ENCODE measurements around the gene NFYA. TPM values are rescaled to one million over a fixed set of nuclear protein-coding genes. Genes with fewer than 3 reads are reported as not detected.

Gene NFYA
- total and polyA plus RNA-seq, 2 of the 13 experiments (the other 11 are each of a cell fraction or from before 2014, with no cell fraction given), result 16.0 to 22.9 TPM

DNA sequence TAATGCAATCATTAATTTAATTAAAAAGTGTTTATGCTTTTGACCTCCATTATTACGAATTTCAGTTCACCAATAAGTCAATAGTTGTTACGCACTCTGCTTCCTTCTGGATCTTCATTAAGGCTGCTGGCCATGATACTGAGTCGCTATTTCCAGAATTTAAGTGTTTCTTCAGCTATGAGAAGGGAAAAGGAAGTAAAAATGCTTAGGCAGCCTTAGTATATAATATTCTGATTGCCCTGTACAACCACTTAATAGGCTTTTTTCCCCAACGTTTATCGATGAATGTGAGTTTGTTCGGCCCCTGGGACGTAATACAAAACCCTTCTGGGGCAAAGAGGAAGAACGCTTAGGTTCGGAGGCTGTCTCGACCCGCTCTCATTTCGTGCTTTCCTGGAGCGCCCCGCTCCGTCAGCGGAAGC lies 1.3 kb upstream of the NFYA start (continued):
- TF ChIP-seq ARID5B (CRISPR knock-in tag; IDR thresholded peaks at IDR 0.05), result no peak; the same call in 1 of the 2 replicates
- TF ChIP-seq ZNF570 (CRISPR knock-in tag; IDR thresholded peaks at IDR 0.05; ENCODE audit: borderline replicate concordance), result 0 out of 2 replicates have a peak, but pooled peaks have one; percentile 29
- no peak for TF ChIP-seq ZNF747 (CRISPR knock-in tag; IDR thresholded peaks at IDR 0.05; ENCODE audit: borderline replicate concordance)
- no peak for TF ChIP-seq ZNF552 (CRISPR knock-in tag; IDR thresholded peaks at IDR 0.05; ENCODE audit: borderline replicate concordance)
- TF ChIP-seq ZNF468 (CRISPR knock-in tag; IDR thresholded peaks at IDR 0.05), result 0 out of 2 replicates have a peak, but pooled peaks have one; percentile 28
- no peak; the same call in 1 of the 2 replicates for TF ChIP-seq ZMYM3 (CRISPR knock-in tag; IDR thresholded peaks at IDR 0.05)
- no peak for TF ChIP-seq ZNF460 (CRISPR knock-in tag; IDR thresholded peaks at IDR 0.05; ENCODE audit: borderline replicate concordance)
- TF ChIP-seq MYNN (CRISPR knock-in tag; IDR thresholded peaks at IDR 0.05; ENCODE audit: low read depth), result no peak
- 0 out of 2 replicates have a peak, but pooled peaks have one; percentile 37 for TF ChIP-seq ZNF790 (CRISPR knock-in tag; IDR thresholded peaks at IDR 0.05; ENCODE audit: borderline replicate concordance)
- no peak for TF ChIP-seq HNRNPH1 (optimal IDR thresholded peaks at IDR 0.05; ENCODE audit: low read depth, low read length)
- TF ChIP-seq RORA (CRISPR knock-in tag; IDR thresholded peaks at IDR 0.05), result no peak
- TF ChIP-seq ZNF776 (CRISPR knock-in tag; IDR thresholded peaks at IDR 0.05), result no peak
- TF ChIP-seq, protein P1, sequence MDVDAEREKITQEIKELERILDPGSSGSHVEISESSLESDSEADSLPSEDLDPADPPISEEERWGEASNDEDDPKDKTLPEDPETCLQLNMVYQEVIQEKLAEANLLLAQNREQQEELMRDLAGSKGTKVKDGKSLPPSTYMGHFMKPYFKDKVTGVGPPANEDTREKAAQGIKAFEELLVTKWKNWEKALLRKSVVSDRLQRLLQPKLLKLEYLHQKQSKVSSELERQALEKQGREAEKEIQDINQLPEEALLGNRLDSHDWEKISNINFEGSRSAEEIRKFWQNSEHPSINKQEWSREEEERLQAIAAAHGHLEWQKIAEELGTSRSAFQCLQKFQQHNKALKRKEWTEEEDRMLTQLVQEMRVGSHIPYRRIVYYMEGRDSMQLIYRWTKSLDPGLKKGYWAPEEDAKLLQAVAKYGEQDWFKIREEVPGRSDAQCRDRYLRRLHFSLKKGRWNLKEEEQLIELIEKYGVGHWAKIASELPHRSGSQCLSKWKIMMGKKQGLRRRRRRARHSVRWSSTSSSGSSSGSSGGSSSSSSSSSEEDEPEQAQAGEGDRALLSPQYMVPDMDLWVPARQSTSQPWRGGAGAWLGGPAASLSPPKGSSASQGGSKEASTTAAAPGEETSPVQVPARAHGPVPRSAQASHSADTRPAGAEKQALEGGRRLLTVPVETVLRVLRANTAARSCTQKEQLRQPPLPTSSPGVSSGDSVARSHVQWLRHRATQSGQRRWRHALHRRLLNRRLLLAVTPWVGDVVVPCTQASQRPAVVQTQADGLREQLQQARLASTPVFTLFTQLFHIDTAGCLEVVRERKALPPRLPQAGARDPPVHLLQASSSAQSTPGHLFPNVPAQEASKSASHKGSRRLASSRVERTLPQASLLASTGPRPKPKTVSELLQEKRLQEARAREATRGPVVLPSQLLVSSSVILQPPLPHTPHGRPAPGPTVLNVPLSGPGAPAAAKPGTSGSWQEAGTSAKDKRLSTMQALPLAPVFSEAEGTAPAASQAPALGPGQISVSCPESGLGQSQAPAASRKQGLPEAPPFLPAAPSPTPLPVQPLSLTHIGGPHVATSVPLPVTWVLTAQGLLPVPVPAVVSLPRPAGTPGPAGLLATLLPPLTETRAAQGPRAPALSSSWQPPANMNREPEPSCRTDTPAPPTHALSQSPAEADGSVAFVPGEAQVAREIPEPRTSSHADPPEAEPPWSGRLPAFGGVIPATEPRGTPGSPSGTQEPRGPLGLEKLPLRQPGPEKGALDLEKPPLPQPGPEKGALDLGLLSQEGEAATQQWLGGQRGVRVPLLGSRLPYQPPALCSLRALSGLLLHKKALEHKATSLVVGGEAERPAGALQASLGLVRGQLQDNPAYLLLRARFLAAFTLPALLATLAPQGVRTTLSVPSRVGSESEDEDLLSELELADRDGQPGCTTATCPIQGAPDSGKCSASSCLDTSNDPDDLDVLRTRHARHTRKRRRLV (CRISPR knock-in tag; IDR thresholded peaks at IDR 0.05), result no peak
- TF ChIP-seq SNAPC2 (CRISPR knock-in tag; IDR thresholded peaks at IDR 0.05), result no peak
- TF ChIP-seq, protein P2, sequence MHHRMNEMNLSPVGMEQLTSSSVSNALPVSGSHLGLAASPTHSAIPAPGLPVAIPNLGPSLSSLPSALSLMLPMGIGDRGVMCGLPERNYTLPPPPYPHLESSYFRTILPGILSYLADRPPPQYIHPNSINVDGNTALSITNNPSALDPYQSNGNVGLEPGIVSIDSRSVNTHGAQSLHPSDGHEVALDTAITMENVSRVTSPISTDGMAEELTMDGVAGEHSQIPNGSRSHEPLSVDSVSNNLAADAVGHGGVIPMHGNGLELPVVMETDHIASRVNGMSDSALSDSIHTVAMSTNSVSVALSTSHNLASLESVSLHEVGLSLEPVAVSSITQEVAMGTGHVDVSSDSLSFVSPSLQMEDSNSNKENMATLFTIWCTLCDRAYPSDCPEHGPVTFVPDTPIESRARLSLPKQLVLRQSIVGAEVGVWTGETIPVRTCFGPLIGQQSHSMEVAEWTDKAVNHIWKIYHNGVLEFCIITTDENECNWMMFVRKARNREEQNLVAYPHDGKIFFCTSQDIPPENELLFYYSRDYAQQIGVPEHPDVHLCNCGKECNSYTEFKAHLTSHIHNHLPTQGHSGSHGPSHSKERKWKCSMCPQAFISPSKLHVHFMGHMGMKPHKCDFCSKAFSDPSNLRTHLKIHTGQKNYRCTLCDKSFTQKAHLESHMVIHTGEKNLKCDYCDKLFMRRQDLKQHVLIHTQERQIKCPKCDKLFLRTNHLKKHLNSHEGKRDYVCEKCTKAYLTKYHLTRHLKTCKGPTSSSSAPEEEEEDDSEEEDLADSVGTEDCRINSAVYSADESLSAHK (CRISPR knock-in tag; IDR thresholded peaks at IDR 0.05; ENCODE audit: borderline replicate concordance), result no peak
- no peak for TF ChIP-seq ZNF616 (CRISPR knock-in tag; IDR thresholded peaks at IDR 0.05; ENCODE audit: low read depth)
- no peak for TF ChIP-seq RAD21 (CRISPR knock-in tag; IDR thresholded peaks at IDR 0.05)
- TF ChIP-seq PHF5A (CRISPR knock-in tag; IDR thresholded peaks at IDR 0.05; ENCODE audit: low read depth, unreplicated experiment), result no peak
- no peak; the same call in 1 of the 2 replicates for TF ChIP-seq PHF20 (CRISPR knock-in tag; IDR thresholded peaks at IDR 0.05)
- TF ChIP-seq ZNF530 (CRISPR knock-in tag; IDR thresholded peaks at IDR 0.05; ENCODE audit: low read depth), result no peak
